PC-3 (cell line): ENCODE measurements around the gene UFC1.

ENCODE experiments used
- CTCF ChIP-seq: fragments of 300-600 bp; sonication (generic); conservative IDR thresholded peaks from 2 replicates; pipeline ENCODE4 v1.5.1; 2017; ENCODE audit warnings: antibody characterized with exemption, low read depth, mild to moderate bottlenecking, low read length
- EZH2 ChIP-seq: fragments of 300-600 bp; sonication (generic); IDR thresholded peaks from one replicate; pipeline ENCODE4 v1.6.1; 2017; ENCODE audit warnings: antibody characterized with exemption, mild to moderate bottlenecking, low read length; ENCODE audit not compliant: unreplicated experiment

DNA sequence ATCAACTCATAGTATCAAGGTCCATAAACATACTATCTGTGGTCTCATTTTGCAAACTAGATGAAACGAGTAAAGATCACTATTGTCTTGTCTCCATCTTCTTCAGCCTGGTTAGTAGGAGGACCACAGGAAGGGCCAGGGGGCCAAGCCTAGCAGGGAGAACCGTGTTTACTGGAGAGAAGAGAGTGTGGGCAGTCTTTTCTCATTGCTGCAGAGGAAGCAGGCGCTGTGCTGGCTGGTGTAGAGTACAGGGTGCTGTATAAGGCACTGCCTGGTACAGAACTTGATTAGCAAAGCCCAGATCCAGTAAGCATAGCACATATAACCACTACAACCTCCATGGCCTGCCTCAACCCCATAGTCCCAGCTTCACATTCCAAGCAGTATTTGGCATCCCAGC lies 33.5 kb downstream of the UFC1 start:
- no peak for TF ChIP-seq CTCF
- TF ChIP-seq EZH2: no peak
